WI38 (cell line): ENCODE results near the gene SFMBT2.
"Not testable (repeated sequence)": the region's sequence is repeated elsewhere in the genome, so short reads cannot be mapped to it uniquely, and the experiment has no call there.

Source experiments
- H3K4me3 ChIP-seq: 2 replicates; pipeline ENCODE4 v1.5.1; 2011; ENCODE audit warnings: low read depth, mild to moderate bottlenecking, control low read depth, low read length
- CTCF ChIP-seq: IDR thresholded peaks from 2 replicates; pipeline ENCODE4 v1.5.1; 2012; ENCODE audit warnings: low read depth, mild to moderate bottlenecking, control low read depth, low read length

The SFMBT2 gene

DNA sequence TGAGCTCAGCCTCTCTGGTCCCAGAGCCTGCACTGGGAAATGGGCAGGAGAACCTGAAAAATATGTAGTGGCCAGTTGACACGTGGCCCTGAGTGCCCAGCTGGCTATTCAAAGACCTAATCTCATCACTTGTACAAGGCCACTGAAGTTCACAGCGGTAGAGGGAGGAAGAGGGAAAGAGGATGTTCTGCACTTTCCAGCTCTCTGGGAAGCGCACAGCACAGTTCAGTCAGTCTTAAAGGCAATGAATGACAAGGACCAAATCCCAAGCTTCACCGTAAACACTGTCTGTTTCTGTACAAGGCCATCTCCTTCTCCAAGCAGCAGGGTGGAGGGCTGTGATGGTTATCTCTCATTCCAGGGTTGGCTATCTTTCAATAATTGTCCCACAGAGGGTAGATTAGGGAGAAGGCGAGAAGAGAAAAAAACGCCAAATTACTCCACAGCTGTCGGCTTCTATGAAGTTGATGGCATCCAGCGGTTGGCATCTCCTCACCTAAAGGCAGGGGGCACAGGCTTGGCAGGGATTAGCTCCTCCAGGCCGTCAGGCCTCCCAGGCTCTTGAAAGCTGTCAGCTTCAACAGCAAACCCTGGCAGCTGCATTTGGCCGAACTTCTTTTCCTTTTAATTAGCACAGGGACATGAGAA, 10.6 kb downstream of the SFMBT2 start:
- H3K4me3 ChIP-seq, result no peak overlapping the region
- no peak for TF ChIP-seq CTCF

GRCh38 chr10:7399533-7399932, 11.3 kb downstream of the SFMBT2 start:
- no peak overlapping the region for H3K4me3 ChIP-seq
- TF ChIP-seq CTCF, result no peak

DNA sequence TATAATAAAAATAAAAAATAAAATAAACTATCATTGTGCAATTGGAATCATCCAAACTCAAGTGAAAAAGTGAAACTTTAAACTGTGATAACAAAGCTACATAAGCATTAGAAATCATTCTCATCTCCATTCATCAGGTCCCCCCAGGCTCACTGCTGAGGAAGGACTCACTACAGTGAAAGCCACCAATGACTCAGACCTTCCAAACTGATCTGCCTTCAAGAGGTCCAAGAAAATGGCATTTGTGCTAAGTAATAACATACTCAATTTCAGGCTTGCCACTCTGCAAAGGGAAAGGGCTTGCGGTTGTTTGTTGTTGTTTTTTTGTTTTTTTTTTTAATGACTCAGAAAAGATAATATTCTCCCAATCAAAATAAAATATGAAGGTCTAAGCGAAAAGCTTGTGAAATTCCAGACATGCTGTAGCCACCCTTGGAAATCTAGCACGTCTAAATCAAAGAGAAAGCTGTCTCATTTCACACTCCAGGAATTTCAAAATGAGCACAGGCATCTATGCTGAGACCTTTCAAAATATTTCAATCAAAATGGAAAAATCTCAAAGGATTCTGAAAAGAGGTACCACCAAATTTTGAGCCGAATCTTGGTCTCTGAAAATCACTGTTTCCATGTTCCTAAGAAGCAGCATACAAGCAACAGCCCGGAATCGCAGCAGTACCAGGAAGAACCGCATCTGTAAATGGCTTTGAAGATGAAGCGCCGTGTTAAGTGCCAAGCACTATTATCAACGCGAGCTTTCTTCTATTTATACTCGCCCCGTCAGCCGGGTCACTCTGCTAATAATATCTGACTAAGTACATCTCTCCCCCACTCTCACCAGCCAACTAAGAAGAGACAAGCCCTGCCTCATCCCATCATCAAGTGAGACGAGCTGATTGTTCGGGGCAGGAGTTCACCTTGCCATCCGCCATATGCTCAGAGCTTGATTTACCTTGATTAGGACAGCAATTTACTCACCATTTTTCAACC, 13.5 kb downstream of the SFMBT2 start:
- no peak for TF ChIP-seq CTCF
- no peak overlapping the region for H3K4me3 ChIP-seq

DNA sequence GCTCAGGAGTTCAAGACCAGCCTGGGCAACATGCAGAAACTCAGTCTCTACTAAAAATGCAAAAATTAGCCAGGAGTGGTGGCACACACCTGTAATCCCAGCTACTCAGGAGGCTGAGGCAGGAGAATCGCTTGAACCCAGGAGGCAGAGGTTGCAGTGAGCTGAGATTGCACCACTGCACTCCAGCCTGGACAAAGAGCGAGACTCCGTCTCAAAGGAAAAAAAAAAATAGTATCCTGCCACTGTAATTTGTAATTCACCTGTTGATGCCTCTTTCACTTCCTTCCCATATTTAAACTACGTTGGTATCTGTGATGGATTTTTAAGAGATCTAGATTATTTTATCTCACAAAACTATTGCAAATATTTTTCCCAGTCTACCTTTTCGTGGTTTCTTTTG, 18.5 kb downstream of the SFMBT2 start:
- H3K4me3 ChIP-seq, result not testable (repeated sequence)

- no peak overlapping the region for H3K4me3 ChIP-seq
- no peak for TF ChIP-seq CTCF
Observed at GRCh38 chr10:7391748-7392147, 19.1 kb downstream of the SFMBT2 start.

DNA sequence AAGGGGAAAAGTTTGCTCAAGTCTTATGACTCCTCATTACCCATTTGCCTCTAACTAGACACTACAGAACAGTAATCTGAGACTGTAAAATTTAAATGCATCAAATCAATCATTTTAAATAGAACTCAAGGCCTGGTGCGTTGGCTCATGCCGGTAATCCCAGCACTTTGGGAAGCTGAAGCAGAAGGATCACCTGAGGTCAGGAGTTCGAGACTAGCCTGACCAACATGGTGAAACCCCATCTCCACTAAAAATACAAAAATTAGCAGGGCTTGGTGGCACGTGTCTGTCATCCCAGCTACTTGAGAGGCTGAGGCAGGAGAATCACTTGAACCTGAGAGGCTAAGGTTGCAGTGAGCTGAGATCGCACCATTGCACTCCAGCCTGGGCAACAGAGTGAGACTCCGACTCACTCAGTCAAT, 20.1 kb downstream of the SFMBT2 start:
- not testable (repeated sequence) for H3K4me3 ChIP-seq

DNA sequence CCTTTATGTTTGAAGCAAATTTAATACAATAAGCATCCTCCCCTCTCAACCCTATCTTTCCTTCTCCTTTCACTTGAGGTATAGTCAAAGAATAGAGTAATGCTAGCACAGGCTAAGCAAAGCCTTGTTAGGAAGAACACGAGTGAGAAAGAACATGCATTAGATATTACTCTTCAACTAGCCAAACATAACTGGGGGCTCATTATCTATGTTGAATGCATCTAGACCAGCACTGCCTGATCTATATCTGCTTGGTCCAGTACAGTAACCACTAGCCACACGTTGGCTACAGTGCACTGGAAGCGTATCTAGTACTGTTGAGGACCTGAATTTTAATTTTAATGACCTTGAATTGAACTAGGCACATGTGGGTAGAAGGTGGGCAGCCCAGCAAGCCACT, 21.0 kb downstream of the SFMBT2 start:
- H3K4me3 ChIP-seq, result no peak overlapping the region
- TF ChIP-seq CTCF, result no peak

GRCh38 chr10:7389346-7389745, 21.5 kb downstream of the SFMBT2 start:
- H3K4me3 ChIP-seq, result no peak overlapping the region
- no peak for TF ChIP-seq CTCF
